HepG2 (cell line): ENCODE measurements around the gene SMIM36. TPM values are rescaled to one million over a fixed set of nuclear protein-coding genes. Genes with fewer than 3 reads are reported as not detected.
A peak's percentile ranks its signal among the peaks of the same experiment; 100 is the strongest.

Experiments
- GMEB1 ChIP-seq: sonication (generic); formaldehyde crosslinking; IDR thresholded peaks from 2 replicates; pipeline ENCODE4 v1.5.1; 2020; ENCODE audit warnings: missing genetic modification reagents, mild to moderate bottlenecking, borderline replicate concordance
- GTF3A ChIP-seq: sonication (generic); formaldehyde crosslinking; conservative IDR thresholded peaks from 2 replicates; pipeline ENCODE4 v1.4.0; 2020; ENCODE audit warnings: mild to moderate bottlenecking, missing genetic modification reagents
- NRL ChIP-seq: sonication (generic); formaldehyde crosslinking; IDR thresholded peaks from 2 replicates; pipeline ENCODE4 v1.5.0; 2020; ENCODE audit warnings: missing genetic modification reagents, mild to moderate bottlenecking, moderate library complexity, borderline replicate concordance
- WIZ ChIP-seq: sonication (generic); formaldehyde crosslinking; IDR thresholded peaks from 2 replicates; pipeline ENCODE4 v1.5.1; 2020; ENCODE audit warnings: mild to moderate bottlenecking, missing genetic modification reagents
- ZMYM3 ChIP-seq: sonication (generic); formaldehyde crosslinking; IDR thresholded peaks from 2 replicates; pipeline ENCODE4 v1.5.1; 2020; ENCODE audit warnings: mild to moderate bottlenecking, missing genetic modification reagents
- ZNF432 ChIP-seq: sonication (generic); formaldehyde crosslinking; IDR thresholded peaks from 2 replicates; pipeline ENCODE4 v1.5.0; 2020; ENCODE audit warnings: missing genetic modification reagents, mild to moderate bottlenecking, borderline replicate concordance
- ZNF552 ChIP-seq: sonication (generic); formaldehyde crosslinking; IDR thresholded peaks from 2 replicates; pipeline ENCODE4 v1.9.0; 2022; ENCODE audit warnings: missing genetic modification reagents, mild to moderate bottlenecking, borderline replicate concordance
- ZNF609 ChIP-seq: sonication (generic); formaldehyde crosslinking; IDR thresholded peaks from 2 replicates; pipeline ENCODE4 v1.4.0; 2020; ENCODE audit warnings: mild to moderate bottlenecking, missing genetic modification reagents, borderline replicate concordance
- polyA plus RNA-seq, 8 experiments: library from polyadenylated mRNA; depleted of rRNA in 3 of 8; stranded (reverse) in 7 of 8; unstranded in 1 of 8; fragments of >200 nt; fragmentation: Illumina TruSeq in 4 of 8; extraction: Trizol in 4 of 8; gene quantifications; 2 replicates each; pipeline versions ENCODE4 v1.2.1 to v1.2.3, GENCODE V29; 2011 to 2016; ENCODE audit warnings: low read depth in 4 of 8, missing spikeins in 1 of 8, mixed read lengths in 1 of 8; ENCODE audit not compliant: insufficient read depth in 1 of 8
- total RNA-seq, 5 experiments: library from RNA; depleted of rRNA; stranded (reverse); fragments of >200 nt; fragmentation: Illumina TruSeq; extraction: Trizol; gene quantifications; 2 replicates each; pipeline ENCODE4 v1.2.3, GENCODE V29; 2016; ENCODE audit warnings: low read depth in 1 of 5
- TF ChIP-seq, protein P1 (sequence below), 2 experiments: sonication (generic) in 1 of 2; formaldehyde crosslinking in 1 of 2; IDR thresholded peaks; 2 replicates each; pipeline versions ENCODE4 v1.4.0 to v1.6.1; 2018 to 2020; ENCODE audit warnings: missing genetic modification reagents in 2 of 2, borderline replicate concordance in 1 of 2, low read depth in 1 of 2, mild to moderate bottlenecking in 1 of 2, missing biosample characterization in 1 of 2
- TF ChIP-seq, protein P2 (sequence below): sonication (generic); formaldehyde crosslinking; IDR thresholded peaks from 2 replicates; pipeline ENCODE4 v1.4.0; 2020; ENCODE audit warnings: missing genetic modification reagents

The SMIM36 gene
- total and polyA plus RNA-seq, 2 of the 13 experiments (the other 11 are each of a cell fraction or from before 2014, with no cell fraction given): not detected

DNA sequence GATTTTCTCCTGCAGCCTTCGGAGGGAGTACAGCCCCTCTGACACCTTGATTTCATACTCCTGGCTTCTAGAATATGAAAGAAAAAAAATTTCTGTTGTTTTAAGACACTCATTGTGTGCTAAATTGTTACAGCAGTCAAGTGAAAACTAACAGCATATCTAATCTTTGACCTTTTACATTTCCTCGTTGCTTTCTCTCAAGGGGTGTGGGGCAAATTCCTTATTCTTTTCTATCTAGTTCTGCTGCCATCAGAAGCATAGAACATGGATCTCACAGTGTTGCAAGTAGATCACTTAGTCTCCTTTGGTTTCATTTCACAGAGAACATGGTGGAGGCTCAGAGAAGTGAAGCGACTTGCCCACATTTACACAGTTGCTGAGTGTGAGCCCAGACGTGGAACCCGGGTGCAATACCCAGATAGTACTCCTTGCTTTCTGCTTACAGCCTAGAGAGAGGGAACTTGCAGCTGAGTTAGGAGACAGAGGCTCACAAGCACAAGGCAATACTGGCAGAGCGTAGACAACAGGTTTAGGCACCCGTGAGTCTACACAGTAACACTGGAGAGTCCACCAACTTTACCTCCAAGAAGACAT is 60.9 kb downstream of the SMIM36 start (continued):
- TF ChIP-seq GMEB1 (CRISPR knock-in tag) (no peak), WIZ (CRISPR knock-in tag) (no peak), GTF3A (CRISPR knock-in tag) (no peak), ZMYM3 (CRISPR knock-in tag) (peak; percentile 27; the same call in 1 of the 2 replicates), ZNF432 (CRISPR knock-in tag) (no peak), NRL (CRISPR knock-in tag) (no peak), ZNF552 (CRISPR knock-in tag) (no peak), ZNF609 (CRISPR knock-in tag) (no peak)
- TF ChIP-seq, protein P1, sequence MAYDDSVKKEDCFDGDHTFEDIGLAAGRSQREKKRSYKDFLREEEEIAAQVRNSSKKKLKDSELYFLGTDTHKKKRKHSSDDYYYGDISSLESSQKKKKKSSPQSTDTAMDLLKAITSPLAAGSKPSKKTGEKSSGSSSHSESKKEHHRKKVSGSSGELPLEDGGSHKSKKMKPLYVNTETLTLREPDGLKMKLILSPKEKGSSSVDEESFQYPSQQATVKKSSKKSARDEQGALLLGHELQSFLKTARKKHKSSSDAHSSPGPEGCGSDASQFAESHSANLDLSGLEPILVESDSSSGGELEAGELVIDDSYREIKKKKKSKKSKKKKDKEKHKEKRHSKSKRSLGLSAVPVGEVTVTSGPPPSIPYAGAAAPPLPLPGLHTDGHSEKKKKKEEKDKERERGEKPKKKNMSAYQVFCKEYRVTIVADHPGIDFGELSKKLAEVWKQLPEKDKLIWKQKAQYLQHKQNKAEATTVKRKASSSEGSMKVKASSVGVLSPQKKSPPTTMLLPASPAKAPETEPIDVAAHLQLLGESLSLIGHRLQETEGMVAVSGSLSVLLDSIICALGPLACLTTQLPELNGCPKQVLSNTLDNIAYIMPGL (CRISPR knock-in tag; IDR thresholded peaks at IDR 0.05; ENCODE audit: borderline replicate concordance in 1 of 2, low read depth in 1 of 2): peak in 1 of 2 experiments; percentile 3; a peak in 1 of 4 replicates
- TF ChIP-seq, protein P2, sequence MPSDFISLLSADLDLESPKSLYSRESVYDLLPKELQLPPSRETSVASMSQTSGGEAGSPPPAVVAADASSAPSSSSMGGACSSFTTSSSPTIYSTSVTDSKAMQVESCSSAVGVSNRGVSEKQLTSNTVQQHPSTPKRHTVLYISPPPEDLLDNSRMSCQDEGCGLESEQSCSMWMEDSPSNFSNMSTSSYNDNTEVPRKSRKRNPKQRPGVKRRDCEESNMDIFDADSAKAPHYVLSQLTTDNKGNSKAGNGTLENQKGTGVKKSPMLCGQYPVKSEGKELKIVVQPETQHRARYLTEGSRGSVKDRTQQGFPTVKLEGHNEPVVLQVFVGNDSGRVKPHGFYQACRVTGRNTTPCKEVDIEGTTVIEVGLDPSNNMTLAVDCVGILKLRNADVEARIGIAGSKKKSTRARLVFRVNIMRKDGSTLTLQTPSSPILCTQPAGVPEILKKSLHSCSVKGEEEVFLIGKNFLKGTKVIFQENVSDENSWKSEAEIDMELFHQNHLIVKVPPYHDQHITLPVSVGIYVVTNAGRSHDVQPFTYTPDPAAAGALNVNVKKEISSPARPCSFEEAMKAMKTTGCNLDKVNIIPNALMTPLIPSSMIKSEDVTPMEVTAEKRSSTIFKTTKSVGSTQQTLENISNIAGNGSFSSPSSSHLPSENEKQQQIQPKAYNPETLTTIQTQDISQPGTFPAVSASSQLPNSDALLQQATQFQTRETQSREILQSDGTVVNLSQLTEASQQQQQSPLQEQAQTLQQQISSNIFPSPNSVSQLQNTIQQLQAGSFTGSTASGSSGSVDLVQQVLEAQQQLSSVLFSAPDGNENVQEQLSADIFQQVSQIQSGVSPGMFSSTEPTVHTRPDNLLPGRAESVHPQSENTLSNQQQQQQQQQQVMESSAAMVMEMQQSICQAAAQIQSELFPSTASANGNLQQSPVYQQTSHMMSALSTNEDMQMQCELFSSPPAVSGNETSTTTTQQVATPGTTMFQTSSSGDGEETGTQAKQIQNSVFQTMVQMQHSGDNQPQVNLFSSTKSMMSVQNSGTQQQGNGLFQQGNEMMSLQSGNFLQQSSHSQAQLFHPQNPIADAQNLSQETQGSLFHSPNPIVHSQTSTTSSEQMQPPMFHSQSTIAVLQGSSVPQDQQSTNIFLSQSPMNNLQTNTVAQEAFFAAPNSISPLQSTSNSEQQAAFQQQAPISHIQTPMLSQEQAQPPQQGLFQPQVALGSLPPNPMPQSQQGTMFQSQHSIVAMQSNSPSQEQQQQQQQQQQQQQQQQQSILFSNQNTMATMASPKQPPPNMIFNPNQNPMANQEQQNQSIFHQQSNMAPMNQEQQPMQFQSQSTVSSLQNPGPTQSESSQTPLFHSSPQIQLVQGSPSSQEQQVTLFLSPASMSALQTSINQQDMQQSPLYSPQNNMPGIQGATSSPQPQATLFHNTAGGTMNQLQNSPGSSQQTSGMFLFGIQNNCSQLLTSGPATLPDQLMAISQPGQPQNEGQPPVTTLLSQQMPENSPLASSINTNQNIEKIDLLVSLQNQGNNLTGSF (CRISPR knock-in tag): no peak
